ENCODE data around the gene FSTL4.

DNA sequence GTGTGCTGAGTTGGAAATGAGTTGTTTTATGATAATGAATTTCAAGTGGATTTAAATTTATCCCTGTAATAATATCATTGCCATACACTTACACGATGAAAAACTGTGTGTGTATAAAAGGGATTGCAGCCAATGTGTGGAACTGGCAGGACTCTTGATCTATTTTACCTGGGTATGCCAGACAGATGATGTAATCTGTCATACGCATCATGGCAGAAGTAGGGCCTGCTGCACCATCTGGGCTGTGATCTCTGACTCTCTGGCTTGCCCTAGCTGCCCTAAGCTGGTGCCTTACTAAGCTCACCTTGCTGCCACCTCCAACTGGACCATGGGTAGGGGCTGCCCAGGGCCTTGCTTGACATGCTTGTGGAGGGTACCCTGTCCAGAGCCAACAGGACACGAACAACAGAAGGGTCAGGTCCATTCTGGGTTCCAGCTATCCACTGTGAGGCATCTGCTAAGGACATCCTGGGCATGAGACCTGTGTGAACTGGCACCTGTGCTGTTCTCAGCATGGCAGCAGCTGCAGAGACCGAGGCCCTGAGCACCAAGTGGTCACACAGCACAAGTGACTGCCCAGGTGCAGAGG, 184.2 kb downstream of the FSTL4 start:
- TF ChIP-seq, protein P1, sequence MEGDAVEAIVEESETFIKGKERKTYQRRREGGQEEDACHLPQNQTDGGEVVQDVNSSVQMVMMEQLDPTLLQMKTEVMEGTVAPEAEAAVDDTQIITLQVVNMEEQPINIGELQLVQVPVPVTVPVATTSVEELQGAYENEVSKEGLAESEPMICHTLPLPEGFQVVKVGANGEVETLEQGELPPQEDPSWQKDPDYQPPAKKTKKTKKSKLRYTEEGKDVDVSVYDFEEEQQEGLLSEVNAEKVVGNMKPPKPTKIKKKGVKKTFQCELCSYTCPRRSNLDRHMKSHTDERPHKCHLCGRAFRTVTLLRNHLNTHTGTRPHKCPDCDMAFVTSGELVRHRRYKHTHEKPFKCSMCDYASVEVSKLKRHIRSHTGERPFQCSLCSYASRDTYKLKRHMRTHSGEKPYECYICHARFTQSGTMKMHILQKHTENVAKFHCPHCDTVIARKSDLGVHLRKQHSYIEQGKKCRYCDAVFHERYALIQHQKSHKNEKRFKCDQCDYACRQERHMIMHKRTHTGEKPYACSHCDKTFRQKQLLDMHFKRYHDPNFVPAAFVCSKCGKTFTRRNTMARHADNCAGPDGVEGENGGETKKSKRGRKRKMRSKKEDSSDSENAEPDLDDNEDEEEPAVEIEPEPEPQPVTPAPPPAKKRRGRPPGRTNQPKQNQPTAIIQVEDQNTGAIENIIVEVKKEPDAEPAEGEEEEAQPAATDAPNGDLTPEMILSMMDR (IDR thresholded peaks at IDR 0.05; ENCODE audit: low read length), result no peak
- TF ChIP-seq EZH2 (IDR thresholded peaks at IDR 0.05; ENCODE audit: borderline replicate concordance, low read length), result no peak
